Measurements from ENCODE around the gene FAAP100.

DNA sequence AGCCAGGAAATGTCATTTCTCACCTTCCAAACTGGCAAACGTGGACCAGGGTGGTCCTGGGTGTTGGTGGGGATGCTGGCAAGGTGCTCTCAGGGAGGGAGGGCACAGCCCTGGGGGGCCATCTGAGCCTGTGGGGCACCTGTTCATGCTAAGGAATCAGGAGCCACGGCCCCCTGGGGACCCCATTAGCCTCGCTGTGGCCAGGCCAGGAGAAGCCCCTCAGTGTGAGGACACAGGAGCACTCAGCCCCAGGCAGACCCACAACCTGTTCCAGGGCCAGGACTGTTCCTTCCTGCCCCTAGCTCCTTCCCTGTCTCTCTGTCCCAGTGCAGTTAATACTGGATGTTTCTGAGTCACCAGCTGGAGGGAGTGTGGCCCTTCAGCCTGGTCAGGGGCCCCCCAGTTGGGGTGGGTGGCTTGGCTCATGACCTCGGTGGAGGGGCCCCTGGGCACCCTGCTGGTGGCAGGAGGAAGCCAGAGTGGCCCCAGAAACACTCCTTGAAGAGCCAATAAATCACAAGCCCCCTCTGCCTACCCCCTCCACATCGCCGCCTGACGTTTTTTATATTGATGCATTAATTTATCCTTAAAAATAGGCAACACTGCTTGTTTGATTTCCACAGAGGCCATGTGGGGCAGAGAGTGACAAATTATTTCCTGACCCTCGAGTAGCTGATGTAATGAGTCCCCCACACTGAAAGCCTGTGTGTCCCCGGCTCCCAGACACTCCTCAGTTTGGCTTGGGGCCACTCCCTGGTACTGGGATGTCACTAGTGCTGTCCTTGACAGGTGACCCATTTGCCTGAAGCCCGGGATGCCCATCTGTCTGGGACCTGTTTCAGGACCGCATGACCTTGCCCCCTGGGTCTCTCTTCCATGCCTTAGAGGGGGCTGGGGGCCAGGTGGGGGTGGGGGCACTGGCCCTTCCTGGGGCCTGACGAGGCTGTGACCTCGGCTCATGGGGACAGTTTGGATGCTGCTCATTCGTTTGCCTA, 61.9 kb downstream of the FAAP100 start:
- TF ChIP-seq GATA2 (IDR thresholded peaks at IDR 0.05; ENCODE audit: low read depth, low read length) = no peak
- no peak for TF ChIP-seq GATA3 (IDR thresholded peaks at IDR 0.05; ENCODE audit: low read depth, low read length)
